Measurements from ENCODE around the gene RERE.
A peak's percentile ranks its signal among the peaks of the same experiment; 100 is the strongest.

Gene RERE

DNA sequence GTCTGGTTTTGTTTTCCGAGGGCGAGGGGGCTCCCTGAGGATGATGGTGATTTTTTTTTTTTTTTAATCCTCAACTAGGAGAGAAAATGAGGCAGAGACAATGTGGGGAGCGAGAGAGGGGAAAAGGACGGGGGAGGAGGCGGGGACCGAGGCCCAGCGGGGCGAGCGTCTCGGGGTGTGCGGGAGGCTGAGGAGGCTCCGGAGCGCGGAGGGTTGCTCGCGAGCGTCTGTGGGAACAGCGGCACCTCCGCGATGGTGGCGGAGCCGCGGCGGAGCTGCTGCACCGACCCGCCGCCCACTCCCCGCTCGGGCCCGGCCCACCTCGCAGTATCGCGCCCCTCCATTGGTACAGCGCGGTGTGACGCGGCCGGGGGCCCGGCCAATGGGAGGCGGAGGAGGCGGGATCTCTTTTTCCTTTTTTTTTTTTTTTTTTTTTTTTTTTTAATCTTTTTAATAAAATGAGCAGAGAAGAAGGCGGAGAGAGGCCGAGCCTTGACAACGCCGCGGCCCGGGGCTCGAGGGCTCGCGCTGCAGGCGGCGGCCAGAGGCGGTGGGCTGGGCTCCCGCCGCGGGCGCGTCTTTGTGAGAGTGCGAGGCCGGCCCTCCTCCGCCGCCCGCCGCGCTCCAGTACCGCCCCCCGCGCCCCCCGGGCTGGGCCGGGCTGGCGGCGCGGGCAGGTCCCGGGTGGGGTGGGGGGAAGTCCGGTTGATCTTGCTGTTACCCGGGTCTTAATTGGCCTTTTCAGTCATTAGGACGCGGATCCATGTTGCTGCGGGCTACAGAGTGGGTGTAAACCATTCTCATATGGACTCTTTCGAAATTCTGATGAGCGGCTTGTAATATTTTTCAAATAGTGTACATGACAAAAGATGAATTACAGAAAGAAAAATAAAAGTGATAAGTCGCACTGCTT, at the start of gene RERE:
TSS of gene RERE (minus strand) at position 229 of the 913 bp plus-strand sequence.
- no peak for DNase-seq

DNA sequence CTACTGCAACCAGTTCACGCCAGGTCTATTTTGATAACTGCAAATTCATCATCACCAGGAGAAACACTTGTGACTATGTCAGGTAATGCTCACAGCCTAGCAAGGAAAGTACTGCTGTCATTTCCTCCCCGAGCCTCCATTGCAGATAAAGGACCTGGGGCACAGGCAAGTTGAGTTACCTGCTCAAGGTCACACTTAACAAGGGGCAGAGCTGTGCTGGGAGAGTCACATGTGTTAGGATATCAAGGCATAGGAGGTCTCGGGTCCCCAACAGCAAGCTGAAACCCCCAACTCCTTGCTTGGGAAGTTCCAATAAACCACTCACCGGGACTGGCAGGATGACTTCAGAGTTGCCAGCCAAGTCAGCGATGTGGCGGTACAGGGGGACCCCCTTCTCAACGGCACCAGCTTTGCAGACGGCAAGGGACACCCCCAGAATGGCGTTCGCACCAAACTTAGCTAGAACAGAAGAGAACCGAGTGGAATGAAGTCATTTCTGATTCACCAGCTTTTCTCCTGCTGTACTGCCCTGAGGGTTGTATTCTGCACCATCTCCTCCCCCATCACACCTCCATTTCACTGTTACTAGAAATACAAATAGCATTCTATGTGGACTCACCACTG, 49.5 kb upstream of the RERE start:
- DNase-seq = no peak

GRCh38 chr1:8866173-8866791, 48.8 kb upstream of the RERE start:
- DNase-seq = no peak

- no peak for DNase-seq
These were observed 47.4 kb upstream of the RERE start for GRCh38 chr1:8864713-8865344.

DNA sequence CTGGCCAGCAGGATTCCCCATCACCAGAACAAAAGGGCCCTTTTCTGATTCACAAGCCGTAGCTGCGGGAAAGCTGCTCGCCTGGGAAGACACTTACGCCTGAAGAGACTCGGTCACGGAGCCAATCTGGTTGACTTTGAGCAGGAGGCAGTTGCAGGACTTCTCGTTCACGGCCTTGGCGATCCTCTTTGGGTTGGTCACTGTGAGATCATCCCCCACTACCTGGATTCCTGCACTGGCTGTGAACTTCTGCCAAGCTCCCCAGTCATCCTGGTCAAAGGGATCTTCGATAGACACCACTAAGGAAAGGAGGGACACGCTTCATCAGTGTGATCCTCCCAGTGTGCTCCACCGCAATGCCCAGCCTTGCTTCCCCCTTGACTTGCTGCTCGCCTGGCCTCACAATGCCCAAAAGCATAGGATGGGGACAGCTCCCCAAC, 46.4 kb upstream of the RERE start:
- DNase-seq = no peak

GRCh38 chr1:8863138-8863537, 45.7 kb upstream of the RERE start:
- DNase-seq = no peak

DNA sequence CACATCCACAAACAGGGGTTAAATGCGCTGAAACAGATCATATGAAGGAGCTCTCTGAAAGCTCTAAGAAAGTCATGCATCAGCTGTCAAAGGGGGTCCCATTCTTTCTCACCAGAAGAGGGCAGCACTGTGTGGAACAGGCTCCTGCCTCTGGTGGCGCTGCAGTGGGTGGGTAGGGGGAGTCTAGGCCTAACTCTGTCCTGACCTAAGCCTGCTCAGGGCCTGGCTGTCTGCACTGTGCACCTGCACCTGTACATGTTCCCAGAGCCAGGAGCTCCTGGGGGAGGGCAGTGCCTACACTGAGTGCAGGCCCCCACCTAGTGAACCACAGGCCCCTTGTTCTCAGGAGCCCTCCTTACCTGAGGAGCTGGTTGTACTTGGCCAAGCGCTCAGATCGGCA, 45.1 kb upstream of the RERE start:
- no peak for DNase-seq

GRCh38 chr1:8860738-8861516, 43.5 kb upstream of the RERE start:
- no peak for DNase-seq

DNA sequence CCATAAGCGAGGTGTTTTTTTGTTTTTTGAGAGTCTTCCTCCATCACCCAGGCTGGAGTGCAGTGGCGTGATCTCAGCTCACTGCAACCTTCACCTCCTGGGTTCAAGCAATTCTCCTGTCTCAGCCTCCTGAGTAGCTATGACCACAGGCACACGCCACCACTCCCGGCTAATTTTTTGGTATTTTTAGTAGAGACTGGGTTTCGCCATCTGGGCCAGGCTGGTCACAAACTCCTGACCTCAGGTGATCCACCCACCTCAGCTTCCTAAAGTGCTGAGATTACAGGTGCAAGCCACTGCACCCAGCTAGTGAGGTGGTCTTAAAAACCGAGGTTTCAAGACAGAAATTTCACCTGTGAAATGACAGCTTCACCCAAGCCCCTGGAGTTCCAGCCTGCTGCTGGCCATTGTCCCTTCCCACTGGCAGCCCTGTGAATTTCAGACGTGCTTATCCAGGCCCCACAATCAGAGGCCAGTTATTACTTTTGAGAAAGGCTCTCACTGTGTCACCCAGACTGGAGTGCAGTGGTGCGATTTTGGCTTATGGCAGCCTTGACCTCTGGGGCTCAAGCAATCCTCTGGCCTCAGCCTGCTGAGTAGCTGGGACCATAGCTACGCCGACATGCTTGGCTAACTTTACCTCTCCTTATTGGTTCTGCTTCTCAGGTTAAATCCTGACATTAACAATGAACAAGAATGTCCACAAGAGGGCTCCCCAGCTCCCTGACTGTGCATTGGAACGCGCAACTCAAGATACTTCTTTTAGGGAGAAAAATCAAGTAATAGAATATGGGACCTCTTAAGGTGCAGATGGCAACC, 41.7 kb upstream of the RERE start:
- DNase-seq = no peak

- DNase-seq = no peak
These were observed 40.8 kb upstream of the RERE start for GRCh38 chr1:8858112-8858668.

DNA sequence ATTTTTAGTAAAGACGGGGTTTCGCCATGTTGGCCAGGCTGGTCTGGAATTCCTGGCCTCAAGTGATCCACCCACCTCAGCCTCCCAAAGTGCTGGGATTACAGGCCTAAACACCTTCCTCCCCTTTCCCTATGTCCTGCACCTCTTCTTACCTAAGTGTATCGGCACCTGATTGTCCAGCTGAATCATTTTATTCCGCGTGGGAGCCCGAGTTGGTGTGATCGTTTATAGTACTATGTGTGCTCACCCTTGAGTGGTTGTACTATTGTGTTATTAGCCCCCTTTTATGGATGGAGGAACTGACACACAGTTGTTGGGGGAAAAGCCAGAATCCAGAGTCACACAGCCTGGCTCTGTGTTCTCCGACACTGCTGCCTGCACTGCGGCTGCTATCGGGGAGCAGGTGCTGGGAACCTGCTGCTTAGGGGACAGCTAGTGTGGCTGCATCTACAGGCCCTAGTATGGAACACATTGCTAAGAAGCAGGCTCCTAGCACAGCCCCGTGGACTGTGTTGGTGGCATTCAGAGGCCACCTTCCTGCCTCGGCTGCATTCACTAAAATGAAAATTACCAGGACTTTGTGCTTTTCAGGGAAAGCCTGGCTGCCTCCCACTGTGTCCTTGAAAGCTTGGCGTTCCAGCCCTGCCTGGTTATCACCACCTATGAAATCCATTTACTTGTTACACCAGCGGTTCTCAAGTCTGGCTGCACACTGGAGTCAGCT, 39.4 kb upstream of the RERE start:
- no peak for DNase-seq

GRCh38 chr1:8854240-8854639, 36.8 kb upstream of the RERE start:
- no peak for DNase-seq

GRCh38 chr1:8851060-8851459, 33.6 kb upstream of the RERE start:
- DNase-seq = no peak

DNA sequence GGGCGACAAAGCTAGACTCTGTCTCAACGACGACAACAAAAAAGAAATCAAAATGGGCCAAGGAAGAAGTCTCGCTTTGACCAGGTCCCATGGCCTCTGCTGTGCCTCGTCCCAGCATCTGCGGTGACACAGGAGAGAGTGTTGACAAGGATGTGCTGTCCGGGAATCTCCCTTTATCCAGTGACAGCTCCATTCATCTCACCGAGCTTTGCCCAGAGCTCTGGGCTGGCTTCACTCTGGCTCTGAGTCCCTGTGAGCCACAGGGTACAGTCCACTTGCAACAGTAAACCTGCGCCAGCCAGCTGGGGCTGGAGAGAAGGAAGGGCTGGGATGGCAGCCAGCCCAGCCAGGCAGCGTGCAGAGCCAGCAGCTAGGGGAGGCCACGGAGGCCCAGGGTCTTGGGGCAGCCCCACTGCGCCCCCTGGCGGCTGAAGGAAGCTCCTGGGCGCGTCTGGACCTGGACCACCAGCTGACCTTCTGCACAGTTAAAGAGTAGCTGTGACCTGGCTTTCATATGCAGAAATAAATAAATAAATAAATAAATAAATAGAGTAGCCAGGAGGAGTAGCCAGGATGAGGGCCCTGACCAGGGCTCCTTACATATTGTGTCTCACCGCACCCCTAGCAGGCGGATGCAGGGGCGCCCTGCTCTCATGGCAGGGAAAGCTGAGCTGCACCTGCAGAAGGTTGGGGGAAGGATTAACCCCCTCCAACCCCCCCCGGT, 31.4 kb upstream of the RERE start:
- DNase-seq = peak; percentile 56

GRCh38 chr1:8847990-8848389, 30.6 kb upstream of the RERE start:
- DNase-seq = no peak

GRCh38 chr1:8846263-8846662, 28.8 kb upstream of the RERE start:
- no peak for DNase-seq

DNA sequence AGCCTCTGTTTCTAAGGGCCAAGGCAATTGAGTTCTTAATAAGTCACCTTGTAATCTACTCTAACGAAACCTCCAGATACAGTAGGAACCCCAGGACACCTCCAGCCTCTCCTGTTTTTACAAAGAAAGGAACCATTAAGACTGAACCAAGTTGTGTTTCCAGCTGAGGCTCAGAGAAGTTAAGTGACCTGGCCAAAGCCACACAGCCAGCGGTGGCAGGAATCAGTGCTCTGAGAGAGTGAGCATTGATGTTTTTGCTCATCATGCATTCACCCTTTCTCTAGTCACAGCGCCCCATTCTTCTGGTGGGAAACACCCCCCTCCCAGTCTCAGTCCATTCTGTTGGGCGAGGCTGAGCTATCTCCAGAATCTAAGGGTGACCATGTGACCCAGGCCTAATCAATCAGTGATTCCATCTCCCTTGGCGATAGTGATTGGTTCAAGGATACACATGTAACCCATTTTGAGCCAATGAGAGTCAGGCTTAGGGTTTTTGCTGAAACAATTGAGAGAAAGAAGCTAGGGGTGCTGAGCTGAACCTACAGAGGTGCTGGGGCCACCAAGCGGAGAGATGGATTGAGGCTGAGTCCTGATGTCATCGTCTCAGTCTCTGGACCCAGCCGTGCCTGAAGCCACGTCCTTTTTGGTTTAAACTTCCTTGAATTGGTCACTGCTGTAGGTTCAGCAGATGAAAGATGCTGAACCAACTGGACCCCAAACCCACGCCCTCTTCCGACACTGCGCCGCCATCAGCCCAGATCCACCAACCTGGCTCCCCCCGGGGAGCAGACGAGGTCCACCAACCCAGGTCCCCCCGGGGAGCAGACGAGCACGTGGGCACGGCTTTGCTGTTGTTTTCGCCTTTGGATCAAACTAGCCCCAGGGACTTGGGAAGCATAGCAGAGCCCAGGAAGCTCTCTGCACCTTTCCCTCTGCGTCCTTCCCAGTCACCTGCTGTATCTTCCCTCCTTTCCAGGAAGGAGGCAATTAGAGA, 28.0 kb upstream of the RERE start:
- DNase-seq = no peak

DNA sequence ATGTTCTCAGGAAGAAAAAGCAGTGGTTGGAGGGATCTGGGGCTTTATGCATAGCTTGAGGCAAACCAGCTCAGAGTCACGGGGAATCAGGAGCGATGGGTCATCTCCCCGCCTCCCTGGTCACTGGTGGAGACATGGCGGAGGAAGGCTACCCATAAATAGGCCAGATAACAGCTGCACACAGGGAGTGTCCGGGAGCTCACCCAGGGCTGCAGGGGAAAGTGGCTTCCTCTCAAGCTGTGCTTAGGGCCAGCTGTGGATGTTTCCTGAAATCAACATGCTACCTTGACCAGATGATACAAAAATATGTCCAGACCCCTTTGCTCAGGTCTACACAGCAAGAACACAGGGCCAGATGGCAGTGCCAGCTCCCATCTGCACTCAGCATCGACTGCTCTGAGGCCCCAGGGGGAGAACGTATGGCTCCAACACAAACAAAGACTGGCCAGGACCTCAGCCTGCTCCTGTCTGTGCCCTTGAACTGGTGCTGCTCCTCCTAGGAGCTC, 27.1 kb upstream of the RERE start:
- DNase-seq = no peak

Measured in cortex of kidney (tissue), 1 donor.